ENCODE results near the gene LHFPL3.
"Not testable (repeated sequence)": the region's sequence is repeated elsewhere in the genome, so short reads cannot be mapped to it uniquely, and the experiment has no call there.

LHFPL3 gene

DNA sequence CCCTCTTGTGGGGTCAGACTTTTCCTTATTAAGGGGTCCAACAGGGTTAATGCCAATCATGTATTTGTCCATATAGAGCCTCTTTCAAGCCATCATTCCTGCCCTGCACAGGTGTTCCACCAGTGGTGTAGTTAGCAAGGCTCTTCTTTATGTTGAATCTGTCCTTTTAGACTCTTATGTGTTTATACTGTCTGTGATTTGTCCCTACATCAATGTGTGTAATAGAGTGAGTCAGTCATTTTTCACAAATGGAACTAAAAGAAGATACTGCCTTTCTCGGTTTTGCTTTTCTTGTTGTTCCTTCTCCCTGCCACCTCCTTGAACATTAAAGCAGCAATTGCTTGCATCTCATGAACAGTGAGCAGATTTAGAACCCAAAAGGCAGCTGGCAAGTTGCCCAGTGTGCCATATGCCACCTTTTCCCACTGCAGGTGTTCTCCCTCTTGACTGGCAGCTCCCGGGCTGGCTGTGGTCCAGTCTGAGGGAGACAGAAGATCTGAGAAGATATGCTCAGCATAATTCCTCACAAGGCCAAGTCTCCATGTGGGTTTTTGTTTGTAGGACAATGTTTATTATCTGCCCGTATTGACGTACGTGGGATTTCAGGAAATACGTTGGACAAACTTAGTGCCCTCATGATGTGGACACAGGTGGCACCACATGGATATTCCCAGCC, 154.1 kb downstream of the LHFPL3 start:
- no peak for DNase-seq (ENCODE audit: low read depth in 2 of 2)

DNA sequence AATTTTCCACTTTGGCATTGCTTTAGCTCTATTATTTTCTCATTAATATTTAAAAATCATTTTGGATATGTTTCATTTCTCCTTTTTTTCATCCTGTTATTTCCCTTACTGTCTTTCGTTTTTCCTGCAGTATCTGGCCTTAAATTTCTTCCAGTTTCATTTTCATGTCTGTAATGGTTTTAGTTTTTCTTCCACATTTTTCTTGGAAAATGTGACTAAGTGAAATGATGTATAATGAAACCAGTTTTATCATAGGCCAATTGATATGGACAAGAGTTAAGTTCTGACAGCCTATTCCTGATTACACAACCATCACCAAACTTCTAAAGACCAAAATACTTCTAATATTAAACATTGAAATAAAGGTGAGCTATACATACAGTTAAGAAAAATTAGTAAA, 158.5 kb downstream of the LHFPL3 start:
- no peak for DNase-seq (ENCODE audit: low read depth in 2 of 2)

DNA sequence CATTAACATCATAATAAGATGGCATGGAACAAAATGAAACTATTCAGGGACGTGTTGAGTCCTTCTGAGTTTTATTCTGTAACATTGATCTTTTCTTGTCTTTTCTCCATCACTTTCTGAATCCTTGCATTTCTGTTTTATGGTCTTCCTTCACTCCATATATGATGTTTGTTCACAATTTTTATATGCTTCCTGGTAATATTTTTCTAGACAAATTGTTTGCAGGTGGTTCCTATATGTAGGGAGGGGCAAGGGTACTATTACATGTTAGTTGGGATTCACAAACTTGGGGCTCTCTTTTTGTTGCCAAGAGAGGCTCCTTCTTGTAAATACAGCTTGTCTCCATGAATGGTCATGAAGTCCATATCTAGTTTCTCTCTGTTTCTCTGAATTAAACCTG, 159.2 kb downstream of the LHFPL3 start:
- DNase-seq (ENCODE audit: low read depth in 2 of 2), result no peak

DNA sequence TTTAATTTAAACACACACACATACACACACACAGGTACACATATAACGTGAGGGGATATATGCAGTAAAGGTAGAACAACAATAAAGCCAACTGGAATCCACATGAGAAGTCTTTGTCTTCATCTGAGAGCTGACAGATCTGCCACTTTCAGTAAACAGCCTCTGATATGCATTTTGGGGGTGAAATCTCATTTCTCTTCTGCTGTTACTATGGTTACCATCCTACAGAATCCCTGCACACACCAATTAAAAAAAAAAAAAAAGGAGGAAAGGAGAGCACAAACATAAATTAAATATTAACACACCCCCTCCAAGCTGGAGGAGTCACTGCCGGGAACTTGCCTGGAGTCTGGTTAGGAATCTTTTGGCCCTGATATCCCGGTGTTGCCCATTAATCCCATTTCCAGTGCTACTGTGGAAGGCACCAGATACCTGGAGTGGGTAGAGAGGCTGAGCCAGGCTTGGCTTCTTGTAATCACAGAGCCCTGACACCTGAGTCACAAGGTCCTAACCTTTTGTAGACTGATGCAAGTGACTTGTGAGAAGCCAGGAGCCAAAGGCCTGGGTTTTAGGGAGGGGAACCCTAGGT, 169.1 kb downstream of the LHFPL3 start:
- no peak for DNase-seq (ENCODE audit: low read depth in 2 of 2)

- DNase-seq (ENCODE audit: low read depth in 2 of 2), result no peak
Measured at GRCh38 chr7:104499975-104500374, 171.6 kb downstream of the LHFPL3 start.

- DNase-seq (ENCODE audit: low read depth in 2 of 2), result no peak
Measured at GRCh38 chr7:104509874-104510273, 181.5 kb downstream of the LHFPL3 start.

GRCh38 chr7:104524853-104525252, 196.4 kb downstream of the LHFPL3 start:
- no peak for DNase-seq (ENCODE audit: low read depth in 2 of 2)

DNA sequence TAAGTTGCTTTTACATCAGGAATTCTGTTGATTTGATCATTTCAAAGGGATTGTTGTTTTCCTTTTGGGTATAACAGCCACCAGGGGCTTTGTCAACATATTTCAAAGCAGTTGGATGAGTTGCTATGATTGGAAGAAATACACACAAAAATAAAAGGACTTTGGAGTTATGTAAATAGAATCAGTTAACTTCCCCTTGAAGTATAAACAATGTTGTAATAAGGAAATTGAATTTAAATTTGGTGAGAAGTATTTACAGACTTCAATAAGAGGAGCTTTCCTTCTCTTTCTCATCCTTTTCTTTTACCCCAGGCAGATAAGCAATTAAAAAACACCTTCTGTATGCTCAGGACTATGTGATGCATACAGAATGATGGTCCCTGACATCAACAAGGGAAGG, 199.7 kb downstream of the LHFPL3 start:
- no peak for DNase-seq (ENCODE audit: low read depth in 2 of 2)

GRCh38 chr7:104529567-104529966, 201.2 kb downstream of the LHFPL3 start:
- DNase-seq (ENCODE audit: low read depth in 2 of 2), result no peak

DNA sequence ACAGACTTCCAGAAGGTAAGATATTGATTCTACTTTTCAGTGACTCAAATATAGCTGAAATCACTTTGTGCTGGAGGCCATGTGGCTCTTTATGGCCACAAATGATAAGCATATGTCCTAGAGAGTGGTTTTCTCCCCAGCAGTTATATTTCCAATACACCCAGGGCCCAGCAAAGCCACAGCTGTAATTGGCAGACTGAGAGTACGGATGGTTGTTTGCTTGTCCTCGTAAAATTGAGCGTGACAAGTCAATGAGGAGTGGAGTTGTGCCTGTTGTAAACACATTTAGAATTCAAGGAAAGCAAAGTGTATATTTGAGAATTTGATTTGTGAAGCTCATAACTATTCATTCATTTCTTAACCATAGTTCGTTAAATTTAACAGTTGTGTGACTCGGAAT, 201.8 kb downstream of the LHFPL3 start:
- DNase-seq (ENCODE audit: low read depth in 2 of 2), result no peak

DNA sequence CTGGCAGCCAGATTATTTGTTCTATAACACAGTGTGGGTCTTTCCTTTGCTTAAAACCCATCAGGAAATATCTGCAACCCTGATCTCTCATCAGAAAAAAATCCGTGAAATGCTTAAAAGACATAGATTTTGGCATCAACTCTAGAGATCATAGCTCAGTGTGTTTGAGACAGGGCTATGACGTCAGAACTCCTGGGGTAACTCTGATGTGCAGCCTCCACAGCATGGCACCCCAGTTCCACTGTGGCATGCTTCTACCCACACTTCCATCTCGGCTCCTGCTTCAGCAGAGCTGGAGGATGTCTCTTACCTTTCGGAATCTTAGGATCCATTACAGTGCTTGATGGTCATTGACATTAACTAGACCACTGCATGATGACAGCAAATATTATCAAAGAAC, 205.7 kb downstream of the LHFPL3 start:
- no peak for DNase-seq (ENCODE audit: low read depth in 2 of 2)

DNA sequence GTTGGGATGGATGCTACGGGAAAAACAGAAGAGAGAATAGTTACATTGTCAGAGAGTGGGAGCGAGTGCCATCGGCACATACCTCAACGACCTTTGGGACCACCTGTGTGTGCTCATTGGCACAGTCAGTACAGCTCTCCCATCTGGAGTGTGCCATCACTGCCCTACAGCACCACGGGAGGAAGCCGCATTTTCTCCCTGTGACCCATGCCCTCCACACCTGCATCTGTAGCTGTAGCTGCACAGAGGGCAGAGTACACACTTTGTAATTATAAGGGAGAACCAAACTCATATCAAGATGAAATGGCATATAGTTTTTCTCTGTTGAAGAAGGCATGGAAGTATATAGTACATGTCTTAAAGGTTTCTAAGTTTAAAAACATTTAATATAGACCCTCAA, 207.4 kb downstream of the LHFPL3 start:
- DNase-seq (ENCODE audit: low read depth in 2 of 2), result no peak

DNA sequence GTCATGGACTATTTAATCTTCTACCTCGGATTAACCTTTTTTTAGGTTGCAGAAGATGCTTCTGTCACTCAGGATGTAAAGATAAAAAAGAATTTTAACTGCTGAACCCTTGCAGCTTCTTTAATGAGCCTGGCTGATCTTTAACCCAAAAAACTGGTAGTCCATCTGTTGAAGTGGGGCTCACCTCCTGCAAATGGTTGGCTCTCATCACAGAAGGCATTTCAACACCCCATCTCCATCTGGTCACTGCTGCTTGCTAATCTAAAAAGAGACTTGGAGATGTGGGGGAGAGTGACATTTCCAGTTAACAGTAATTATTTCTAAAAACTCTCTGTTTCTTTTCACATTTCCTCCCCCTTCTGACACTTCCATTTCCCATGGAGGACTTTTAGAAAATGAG, 208.6 kb downstream of the LHFPL3 start:
- no peak for DNase-seq (ENCODE audit: low read depth in 2 of 2)

GRCh38 chr7:104538152-104538551, 209.7 kb downstream of the LHFPL3 start:
- no peak for DNase-seq (ENCODE audit: low read depth in 2 of 2)

GRCh38 chr7:104541897-104542296, 213.5 kb downstream of the LHFPL3 start:
- no peak for DNase-seq (ENCODE audit: low read depth in 2 of 2)

GRCh38 chr7:104548861-104549260, 220.5 kb downstream of the LHFPL3 start:
- no peak for DNase-seq (ENCODE audit: low read depth in 2 of 2)

GRCh38 chr7:104550362-104550761, 222.0 kb downstream of the LHFPL3 start:
- DNase-seq (ENCODE audit: low read depth in 2 of 2), result no peak

DNA sequence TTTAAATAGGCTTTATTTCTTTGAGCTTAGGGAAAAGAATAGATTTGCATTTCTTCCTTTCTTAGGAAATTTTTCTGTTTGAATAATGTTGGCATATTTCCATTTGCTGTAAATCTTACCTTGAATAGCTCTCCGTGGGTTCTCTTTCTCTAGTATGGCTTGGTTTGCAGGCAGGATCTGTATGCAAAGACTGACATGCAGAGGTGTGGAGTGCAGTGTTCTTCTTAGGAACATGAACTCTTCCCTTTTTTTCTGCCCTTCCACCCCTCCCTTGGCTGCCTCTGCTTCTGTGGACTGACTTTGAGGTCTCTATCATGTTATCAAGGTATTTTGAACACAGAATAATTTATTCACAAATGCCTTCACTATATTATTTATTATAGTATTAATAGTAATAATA, 222.8 kb downstream of the LHFPL3 start:
- no peak for DNase-seq (ENCODE audit: low read depth in 2 of 2)

DNA sequence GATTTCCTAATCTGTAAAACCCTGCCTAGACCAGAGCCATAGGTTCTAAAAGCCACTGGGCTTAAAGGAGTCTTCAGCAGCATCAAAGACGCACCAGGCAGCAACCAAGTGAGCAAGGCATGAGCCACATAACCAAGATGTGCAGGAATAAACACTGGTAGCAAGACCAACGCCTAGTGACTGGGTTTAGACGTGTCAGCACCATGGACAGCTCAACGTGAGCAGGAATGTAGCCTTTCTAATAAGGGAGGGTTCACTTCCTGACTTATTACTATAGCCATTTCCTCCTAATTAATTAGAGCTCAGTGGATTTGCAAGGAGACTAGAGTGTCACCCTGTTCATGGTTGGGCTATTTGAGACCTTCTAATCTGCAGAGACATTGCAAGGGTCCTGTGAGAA, 223.7 kb downstream of the LHFPL3 start:
- DNase-seq (ENCODE audit: low read depth in 2 of 2), result no peak

DNA sequence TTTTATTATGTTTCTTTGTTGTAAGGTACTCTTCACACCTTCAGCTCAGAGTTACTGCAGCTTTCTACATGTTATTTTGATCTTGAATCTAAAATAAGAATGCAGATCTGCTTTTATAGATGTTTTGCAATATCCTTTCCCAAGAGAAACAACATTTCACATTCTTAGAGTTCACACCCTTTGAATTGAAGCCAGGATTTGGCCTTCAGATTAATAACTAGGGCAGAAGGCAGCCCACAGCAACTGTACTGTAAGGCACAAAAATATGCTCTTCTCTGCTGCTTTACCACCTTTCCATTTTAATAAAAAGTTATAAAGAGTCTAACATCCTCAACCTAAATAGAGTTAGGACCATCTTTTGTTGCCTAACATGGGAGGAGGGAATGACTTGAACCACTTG, 224.7 kb downstream of the LHFPL3 start:
- DNase-seq (ENCODE audit: low read depth in 2 of 2), result no peak

DNA sequence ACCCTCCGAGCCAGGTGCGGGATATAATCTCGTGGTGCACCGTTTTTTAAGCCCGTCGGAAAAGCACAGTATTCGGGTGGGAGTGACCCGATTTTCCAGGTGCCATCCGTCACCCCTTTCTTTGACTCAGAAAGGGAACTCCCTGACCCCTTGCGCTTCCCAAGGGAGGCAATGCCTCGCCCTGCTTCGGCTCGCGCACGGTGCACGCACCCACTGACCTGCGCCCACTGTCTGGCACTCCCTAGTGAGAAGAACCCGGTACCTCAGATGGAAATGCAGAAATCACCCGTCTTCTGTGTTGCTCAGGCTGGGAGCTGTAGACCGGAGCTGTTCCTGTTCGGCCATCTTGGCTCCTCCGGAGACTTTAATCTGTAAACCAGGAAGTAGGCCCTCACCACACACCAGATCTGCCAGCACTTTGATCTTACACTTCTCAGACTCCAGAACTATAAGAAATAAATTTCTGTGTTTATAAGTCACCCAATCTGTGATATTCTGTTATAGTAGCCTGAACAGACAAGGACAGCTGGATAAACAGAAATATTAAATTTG, 235.0 kb downstream of the LHFPL3 start:
- not testable (repeated sequence) for DNase-seq (ENCODE audit: low read depth in 2 of 2)

GRCh38 chr7:104569751-104570150, 241.3 kb downstream of the LHFPL3 start:
- DNase-seq (ENCODE audit: low read depth in 2 of 2), result no peak

- DNase-seq (ENCODE audit: low read depth in 2 of 2), result no peak
Measured at GRCh38 chr7:104572554-104572953, 244.2 kb downstream of the LHFPL3 start.

GRCh38 chr7:104584620-104585019, 256.2 kb downstream of the LHFPL3 start:
- DNase-seq (ENCODE audit: low read depth in 2 of 2), result no peak
